Esophagus squamous epithelium (tissue), 4 donors: ENCODE results near the gene CYP4F2.
"Not testable (repeated sequence)": the region's sequence is repeated elsewhere in the genome, so short reads cannot be mapped to it uniquely, and the experiment has no call there.

ENCODE experiments used
- POLR2A ChIP-seq, 4 donors: fragments of 450-650 bp; IDR thresholded peaks; one replicate each; pipeline ENCODE4 v1.6.1; 2017; ENCODE audit warnings: antibody characterized with exemption in 4 of 4, mild to moderate bottlenecking in 4 of 4, moderate library complexity in 3 of 4
- TF ChIP-seq, protein P1 (sequence below), 6 experiments: fragments of 450-650 bp in 4 of 6; fragments of 200-600 bp in 2 of 6; sonication (generic) in 2 of 6; IDR thresholded peaks; one replicate each; pipeline ENCODE4 v1.5.1; 2016 to 2019; ENCODE audit warnings: antibody characterized with exemption in 6 of 6, mild to moderate bottlenecking in 4 of 6, moderate library complexity in 4 of 6

DNA sequence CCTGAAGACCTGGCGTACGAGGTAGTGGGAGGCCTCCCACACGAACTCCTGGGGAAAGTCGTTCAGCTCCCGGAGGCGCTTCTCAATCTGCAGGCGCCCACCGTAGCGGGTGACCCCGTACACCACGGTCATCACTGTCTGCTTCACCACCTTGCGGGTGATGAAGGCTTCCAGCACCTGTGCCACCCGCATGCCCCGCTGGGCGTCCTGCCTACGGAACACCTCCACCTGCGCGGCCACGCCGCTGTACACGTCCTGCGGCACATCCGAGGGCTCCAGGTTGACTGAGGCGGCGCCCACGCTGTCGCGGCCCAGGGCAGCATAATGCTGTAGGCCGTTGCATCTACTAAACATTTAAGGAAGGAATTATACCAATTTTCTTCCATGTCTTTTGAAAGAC lies 5.0 kb upstream of the CYP4F2 start:
- TF ChIP-seq, protein P1, sequence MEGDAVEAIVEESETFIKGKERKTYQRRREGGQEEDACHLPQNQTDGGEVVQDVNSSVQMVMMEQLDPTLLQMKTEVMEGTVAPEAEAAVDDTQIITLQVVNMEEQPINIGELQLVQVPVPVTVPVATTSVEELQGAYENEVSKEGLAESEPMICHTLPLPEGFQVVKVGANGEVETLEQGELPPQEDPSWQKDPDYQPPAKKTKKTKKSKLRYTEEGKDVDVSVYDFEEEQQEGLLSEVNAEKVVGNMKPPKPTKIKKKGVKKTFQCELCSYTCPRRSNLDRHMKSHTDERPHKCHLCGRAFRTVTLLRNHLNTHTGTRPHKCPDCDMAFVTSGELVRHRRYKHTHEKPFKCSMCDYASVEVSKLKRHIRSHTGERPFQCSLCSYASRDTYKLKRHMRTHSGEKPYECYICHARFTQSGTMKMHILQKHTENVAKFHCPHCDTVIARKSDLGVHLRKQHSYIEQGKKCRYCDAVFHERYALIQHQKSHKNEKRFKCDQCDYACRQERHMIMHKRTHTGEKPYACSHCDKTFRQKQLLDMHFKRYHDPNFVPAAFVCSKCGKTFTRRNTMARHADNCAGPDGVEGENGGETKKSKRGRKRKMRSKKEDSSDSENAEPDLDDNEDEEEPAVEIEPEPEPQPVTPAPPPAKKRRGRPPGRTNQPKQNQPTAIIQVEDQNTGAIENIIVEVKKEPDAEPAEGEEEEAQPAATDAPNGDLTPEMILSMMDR (IDR thresholded peaks at IDR 0.05), result not testable (repeated sequence)
- TF ChIP-seq POLR2A (IDR thresholded peaks at IDR 0.05), result not testable (repeated sequence)
